C4-2B (cell line): ENCODE measurements around the gene ATP11B.

Source experiments
- CTCF ChIP-seq: fragments of 450-650 bp; conservative IDR thresholded peaks from 2 replicates; pipeline ENCODE4 v1.5.1; 2017; ENCODE audit warnings: mild to moderate bottlenecking
- ZFX ChIP-seq: fragments of 450-650 bp; IDR thresholded peaks from 2 replicates; pipeline ENCODE4 v1.6.1; 2017

GRCh38 chr3:182964179-182964578 is 170.9 kb downstream of the ATP11B start:
- TF ChIP-seq CTCF (no peak), ZFX (no peak)
